ENCODE measurements around the gene ZEB1.

DNA sequence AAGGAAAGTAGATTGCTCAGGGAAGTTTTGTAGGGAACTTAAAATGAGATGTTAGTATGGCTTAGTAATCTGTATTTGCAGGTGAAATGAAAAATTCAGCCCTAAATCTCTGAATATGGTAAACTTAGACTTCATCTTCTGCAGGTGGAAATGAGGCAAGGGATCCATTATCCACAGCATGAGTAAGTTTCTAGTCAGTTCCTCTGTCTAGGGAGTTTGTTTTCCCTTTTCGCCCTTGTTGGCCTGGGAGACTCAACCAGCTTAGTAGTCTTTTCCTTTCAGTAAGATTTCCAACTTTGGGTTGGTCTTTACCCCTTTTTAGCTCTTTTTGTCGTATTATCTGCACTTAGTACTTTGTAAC is 65.6 kb downstream of the ZEB1 start:
- TF ChIP-seq CTCF (IDR thresholded peaks at IDR 0.05) (no peak), POLR2AphosphoS5 (IDR thresholded peaks at IDR 0.05) (no peak), EP300 (IDR thresholded peaks at IDR 0.05; ENCODE audit: low read depth) (no peak)

Measured in transverse colon (tissue), 4 donors.